Vagina (tissue), 2 donors: ENCODE data around the gene ACOX2.

Source experiments
- CTCF ChIP-seq, 3 experiments: fragments of 450-650 bp in 2 of 3; fragments of 200-600 bp in 1 of 3; sonication (generic) in 1 of 3; IDR thresholded peaks; one replicate each; pipeline ENCODE4 v1.5.1; 2017 to 2019; ENCODE audit warnings: antibody characterized with exemption in 3 of 3, mild to moderate bottlenecking in 2 of 3, moderate library complexity in 2 of 3
- POLR2A ChIP-seq, 2 donors: fragments of 450-650 bp; IDR thresholded peaks; one replicate each; pipeline ENCODE4 v1.6.1; 2017; ENCODE audit warnings: antibody characterized with exemption in 2 of 2, mild to moderate bottlenecking in 2 of 2, moderate library complexity in 2 of 2
- POLR2AphosphoS5 ChIP-seq, 2 donors: sonication (generic); formaldehyde crosslinking; IDR thresholded peaks; one replicate each; pipeline ENCODE4 v1.9.0; 2017; ENCODE audit warnings: antibody characterized with exemption in 2 of 2, mild to moderate bottlenecking in 2 of 2, low read depth in 1 of 2; ENCODE audit not compliant: insufficient read depth in 1 of 2

GRCh38 chr3:58559586-58559985 lies 22.6 kb upstream of the ACOX2 start:
- TF ChIP-seq CTCF (IDR thresholded peaks at IDR 0.05) (no peak), POLR2AphosphoS5 (IDR thresholded peaks at IDR 0.05; ENCODE audit: insufficient read depth in 1 of 2, low read depth in 1 of 2) (no peak), POLR2A (IDR thresholded peaks at IDR 0.05) (no peak)
